D721Med (cell line): Measurements from ENCODE around the gene TTC7B.

Experiments
- DNase-seq: peaks from one replicate; pipeline ENCODE4 v3.0.0; 2011; ENCODE audit warnings: low spot score; ENCODE audit not compliant: insufficient read length
- FAIRE-seq: peaks from 2 replicates; lab custom pipeline; 2011; peaks lifted over from hg19 to GRCh38; lab: Jason Lieb, UNC
- TF ChIP-seq, protein P1 (sequence below): IDR thresholded peaks from 2 replicates; pipeline ENCODE4 v1.5.1; 2012; ENCODE audit warnings: mild to moderate bottlenecking, control low read depth; ENCODE audit not compliant: insufficient read depth; ENCODE audit errors: missing control alignments

Gene TTC7B

DNA sequence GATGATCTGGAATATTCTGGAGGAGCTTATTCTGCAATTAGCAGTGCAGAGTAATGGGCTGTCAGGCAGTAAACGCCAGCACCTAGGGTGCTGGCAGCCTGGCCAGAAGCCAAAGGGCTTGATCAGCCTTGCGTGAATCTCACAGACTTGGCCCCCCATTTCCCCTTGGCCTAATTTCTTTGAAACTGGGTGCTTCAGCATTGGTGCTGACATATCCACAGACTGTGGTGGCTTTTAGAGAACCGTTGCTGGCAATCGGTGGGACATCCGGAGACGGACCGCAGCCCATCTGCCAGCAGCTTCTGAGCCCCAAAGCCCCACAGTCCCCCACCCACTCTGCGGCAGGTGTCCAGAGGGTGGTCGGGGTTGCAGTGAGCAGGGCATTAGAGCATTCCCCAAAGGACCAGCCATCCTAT, 262.3 kb downstream of the TTC7B start:
- DNase-seq (peak; percentile 53), FAIRE-seq (no peak)

DNA sequence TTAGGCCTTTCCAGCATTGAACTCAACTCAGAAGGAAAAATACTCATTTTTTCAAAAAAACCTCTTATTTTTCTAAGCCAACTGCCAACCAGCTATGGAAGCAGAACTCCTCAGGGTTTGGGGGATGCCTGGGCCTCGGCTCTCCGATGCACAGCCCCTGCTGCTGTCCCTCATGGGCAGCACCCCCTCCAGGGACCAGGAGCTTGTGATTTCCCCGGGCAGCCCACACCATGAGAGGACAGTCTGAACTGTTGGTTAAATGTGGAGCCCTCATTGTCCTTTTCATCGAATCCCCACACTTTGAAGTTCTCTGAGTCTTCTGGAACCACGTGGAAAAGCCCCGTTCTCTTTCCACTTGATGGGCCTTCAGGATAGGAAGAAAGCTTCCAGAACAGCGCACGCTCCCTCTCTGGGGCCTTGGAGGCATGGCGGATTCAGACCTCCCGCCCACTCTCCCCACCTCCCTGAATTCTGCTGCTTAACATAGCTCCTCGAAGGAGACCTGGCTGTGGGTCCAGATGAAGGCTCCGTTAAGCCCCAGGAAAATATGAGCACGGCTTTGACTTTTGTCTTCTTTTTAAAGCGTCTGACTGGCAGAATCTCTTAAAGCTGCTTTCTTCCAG, 262.8 kb downstream of the TTC7B start:
- DNase-seq, result no peak
- TF ChIP-seq, protein P1, sequence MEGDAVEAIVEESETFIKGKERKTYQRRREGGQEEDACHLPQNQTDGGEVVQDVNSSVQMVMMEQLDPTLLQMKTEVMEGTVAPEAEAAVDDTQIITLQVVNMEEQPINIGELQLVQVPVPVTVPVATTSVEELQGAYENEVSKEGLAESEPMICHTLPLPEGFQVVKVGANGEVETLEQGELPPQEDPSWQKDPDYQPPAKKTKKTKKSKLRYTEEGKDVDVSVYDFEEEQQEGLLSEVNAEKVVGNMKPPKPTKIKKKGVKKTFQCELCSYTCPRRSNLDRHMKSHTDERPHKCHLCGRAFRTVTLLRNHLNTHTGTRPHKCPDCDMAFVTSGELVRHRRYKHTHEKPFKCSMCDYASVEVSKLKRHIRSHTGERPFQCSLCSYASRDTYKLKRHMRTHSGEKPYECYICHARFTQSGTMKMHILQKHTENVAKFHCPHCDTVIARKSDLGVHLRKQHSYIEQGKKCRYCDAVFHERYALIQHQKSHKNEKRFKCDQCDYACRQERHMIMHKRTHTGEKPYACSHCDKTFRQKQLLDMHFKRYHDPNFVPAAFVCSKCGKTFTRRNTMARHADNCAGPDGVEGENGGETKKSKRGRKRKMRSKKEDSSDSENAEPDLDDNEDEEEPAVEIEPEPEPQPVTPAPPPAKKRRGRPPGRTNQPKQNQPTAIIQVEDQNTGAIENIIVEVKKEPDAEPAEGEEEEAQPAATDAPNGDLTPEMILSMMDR, result no peak
- FAIRE-seq, result no peak

More for the DNA sequence above, 262.3 kb downstream of the TTC7B start:
- TF ChIP-seq, protein P1, result no peak

DNA sequence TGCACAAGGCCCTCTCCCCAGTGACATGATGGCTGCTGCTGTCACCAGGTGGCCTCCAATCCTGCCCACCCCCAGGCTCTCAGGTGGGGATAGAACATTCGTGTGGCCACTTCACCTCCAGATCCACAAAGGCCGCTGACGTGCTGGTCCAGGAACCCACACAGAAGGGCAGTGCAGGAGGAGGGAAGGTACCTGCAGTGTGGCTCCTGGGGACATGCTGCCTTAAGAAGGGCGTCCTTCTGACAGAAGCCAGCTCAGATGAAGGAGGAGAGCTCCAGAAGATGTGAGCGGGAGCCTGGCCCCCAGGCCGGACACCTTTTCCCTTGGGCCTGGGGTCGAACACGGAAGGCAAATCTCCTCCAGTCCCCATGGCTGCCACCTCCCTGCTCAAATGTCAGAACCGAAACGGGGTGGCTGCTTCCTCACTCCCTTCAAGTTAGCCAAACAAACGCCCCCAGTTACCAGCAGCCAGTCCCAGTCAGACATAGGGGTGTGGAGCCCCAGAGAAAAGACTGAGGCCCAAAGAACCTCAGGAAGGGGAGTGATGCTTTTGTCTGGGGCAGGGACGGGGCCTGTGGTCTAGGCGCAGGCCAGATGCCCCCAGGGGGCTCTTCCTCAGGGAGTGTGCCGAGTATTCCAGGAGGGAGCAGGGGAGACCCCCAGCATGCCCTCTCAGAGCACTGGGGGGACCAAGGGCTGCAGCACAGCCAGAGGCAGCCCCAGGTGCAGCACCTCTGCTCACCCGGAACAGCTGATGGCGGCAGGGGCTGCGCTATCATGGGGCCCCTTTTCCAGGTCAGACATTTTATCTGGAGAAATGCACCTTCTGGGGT, 263.5 kb downstream of the TTC7B start:
- TF ChIP-seq, protein P1, result no peak
- FAIRE-seq, result no peak
- DNase-seq, result no peak

DNA sequence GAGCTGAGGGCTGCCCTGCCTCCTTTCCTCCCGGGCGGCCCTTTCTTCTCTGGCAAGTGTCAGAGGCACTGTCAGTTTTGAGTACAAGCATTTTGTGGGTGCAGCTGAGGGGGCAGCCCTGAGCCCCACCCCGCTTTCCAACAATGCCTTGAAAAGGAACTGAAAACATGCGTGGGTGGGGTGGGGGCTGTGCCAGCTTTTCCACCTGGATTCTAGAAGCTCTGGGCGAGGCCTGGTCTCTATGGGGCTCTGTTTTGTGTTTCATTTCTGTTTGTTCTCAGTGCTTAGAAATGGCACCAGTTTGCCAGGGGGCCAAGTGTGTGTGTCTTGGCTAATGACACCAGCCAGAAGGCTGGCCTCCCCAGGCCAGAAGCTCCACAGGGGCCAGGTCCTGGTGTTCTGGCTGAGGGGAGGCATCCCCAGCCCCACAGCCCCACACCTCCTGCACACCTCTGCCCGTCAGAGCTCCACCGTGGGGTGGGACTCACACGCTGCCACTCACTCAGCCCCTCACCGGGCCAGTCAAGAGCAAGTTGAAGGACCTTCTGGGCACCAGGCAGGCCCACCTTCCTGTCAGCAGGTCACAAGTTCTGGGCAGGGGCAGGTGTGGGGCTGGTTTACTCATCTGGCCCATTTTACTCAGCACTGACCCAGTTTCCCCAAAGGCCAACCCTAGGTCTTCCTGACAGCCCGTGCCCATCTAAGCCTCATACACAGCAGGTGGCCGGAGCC, 264.3 kb downstream of the TTC7B start:
- no peak for FAIRE-seq

DNA sequence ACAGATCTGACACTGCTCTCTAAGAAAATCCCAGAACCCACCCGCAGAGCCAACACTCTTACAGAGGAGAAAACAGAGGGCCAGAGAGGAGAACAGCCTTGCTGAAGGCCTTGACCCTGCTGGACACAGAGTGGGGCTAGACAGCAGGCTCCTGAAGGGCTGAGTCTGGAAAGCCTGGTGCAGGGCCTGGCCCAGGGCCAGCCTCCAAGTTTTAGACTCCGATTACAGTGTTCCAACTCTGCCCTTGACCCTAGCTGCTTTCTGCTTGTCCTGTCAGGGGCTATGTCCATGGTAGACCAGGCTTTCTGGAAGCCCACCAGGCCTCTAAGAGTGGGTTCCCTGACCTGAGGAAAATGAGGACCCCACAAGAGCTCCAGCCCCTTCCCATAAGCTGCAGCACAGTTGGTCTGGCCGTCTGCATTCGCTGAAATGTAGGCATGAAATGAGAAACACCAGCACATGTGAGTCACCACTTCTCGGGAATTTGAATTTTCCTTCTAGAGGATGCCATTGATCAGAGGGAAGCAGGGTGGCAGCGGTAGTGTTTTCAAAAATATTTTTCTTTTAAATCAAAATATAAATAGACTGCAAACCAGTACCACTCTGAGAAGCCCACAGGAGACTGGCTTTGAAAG, 265.0 kb downstream of the TTC7B start:
- TF ChIP-seq, protein P1, result no peak
- FAIRE-seq (no peak), DNase-seq (no peak)

More for the DNA sequence above, 264.3 kb downstream of the TTC7B start:
- DNase-seq, result no peak
- TF ChIP-seq, protein P1, result no peak

DNA sequence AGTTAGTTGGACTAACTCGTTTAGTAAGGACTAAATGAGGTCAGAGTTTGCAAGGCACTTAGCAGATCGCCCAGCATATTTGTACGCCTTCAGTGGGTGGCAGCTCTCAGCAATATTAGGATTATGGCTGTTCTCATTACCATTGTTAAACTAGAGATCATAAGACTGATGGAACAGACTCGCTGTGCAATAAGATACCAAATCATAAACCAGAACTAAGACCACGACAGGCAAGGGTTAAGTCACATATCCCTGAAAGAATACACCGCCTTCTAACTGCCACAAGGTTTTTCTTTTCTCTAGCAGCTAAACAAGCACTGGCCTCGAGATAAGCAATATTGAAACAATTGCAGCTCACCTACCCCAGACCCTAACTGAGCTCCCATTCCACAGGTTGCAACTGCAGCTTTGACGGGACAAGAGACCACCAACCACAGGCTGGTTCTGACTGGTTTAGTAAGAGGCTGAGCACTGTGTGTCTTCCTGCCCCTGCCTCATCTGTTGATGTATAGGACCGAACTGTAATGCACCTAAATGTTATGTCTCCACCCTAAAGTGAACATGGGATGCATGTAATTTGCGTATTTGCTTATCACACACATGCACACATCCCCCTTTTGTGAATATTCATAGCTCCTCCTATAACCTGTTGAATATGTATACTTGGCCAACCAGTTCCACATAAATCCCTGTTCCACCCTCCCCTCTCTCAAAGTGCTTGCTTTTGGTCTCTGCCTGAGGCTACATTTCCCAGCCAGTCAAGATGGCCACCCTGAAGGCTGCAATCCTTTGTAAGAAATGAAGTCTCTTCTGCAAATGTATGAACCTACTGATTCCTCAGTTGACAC, 266.2 kb downstream of the TTC7B start:
- FAIRE-seq (no peak), DNase-seq (no peak)
- TF ChIP-seq, protein P1, result no peak
